GM23338 (cell line): ENCODE results near the gene GAB2.

ENCODE experiments used
- EZH2 ChIP-seq: fragments of 200-600 bp; sonication (generic); IDR thresholded peaks from one replicate; pipeline ENCODE4 v1.8.0; 2017; ENCODE audit warnings: antibody characterized with exemption, mild to moderate bottlenecking, low read depth; ENCODE audit not compliant: unreplicated experiment
- POLR2AphosphoS5 ChIP-seq: IDR thresholded peaks from 2 replicates; pipeline ENCODE4 v1.6.1; 2016; ENCODE audit warnings: antibody characterized with exemption, low read depth
- TF ChIP-seq, protein P1 (sequence below): IDR thresholded peaks from one replicate; pipeline ENCODE4 v1.6.1; 2018; ENCODE audit warnings: antibody characterized with exemption; ENCODE audit not compliant: unreplicated experiment

DNA sequence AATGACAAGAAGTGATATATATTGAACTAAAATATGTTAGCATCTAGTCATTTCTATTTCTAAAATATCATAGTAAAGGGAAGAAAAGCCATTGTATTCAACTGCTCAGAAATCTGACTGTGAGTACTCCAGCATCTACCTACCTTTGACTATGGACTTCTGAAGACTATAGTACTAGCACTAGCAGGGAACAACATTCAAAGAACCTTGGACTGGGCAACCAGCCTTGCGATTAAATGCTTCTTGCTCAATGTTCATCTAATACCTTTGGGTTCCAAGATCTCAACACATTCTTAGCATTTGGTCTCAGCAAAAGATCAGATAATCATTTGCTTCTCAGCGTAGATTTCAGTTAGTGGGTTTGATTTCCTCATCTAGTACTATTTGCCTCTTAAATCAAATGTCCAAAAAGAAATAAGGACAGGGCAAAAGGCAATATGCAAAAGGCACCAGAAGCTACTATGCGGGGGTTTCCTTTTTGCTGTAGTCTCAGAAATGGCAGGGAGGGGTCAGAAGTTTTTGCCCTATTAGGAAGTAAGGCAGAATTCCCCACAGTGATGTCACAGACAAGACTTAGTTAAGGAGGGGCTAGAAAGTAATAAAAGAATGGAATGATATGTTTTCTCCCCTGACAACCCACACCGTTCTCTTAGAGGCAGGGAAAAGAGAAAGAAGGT lies 80.6 kb downstream of the GAB2 start:
- no peak for TF ChIP-seq POLR2AphosphoS5
- no peak for TF ChIP-seq EZH2
- TF ChIP-seq, protein P1, sequence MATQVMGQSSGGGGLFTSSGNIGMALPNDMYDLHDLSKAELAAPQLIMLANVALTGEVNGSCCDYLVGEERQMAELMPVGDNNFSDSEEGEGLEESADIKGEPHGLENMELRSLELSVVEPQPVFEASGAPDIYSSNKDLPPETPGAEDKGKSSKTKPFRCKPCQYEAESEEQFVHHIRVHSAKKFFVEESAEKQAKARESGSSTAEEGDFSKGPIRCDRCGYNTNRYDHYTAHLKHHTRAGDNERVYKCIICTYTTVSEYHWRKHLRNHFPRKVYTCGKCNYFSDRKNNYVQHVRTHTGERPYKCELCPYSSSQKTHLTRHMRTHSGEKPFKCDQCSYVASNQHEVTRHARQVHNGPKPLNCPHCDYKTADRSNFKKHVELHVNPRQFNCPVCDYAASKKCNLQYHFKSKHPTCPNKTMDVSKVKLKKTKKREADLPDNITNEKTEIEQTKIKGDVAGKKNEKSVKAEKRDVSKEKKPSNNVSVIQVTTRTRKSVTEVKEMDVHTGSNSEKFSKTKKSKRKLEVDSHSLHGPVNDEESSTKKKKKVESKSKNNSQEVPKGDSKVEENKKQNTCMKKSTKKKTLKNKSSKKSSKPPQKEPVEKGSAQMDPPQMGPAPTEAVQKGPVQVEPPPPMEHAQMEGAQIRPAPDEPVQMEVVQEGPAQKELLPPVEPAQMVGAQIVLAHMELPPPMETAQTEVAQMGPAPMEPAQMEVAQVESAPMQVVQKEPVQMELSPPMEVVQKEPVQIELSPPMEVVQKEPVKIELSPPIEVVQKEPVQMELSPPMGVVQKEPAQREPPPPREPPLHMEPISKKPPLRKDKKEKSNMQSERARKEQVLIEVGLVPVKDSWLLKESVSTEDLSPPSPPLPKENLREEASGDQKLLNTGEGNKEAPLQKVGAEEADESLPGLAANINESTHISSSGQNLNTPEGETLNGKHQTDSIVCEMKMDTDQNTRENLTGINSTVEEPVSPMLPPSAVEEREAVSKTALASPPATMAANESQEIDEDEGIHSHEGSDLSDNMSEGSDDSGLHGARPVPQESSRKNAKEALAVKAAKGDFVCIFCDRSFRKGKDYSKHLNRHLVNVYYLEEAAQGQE: no peak
